Mesothelial cell of epicardium (in vitro differentiated cells): ENCODE results near the gene FBXW7. TPM values are rescaled to one million over a fixed set of nuclear protein-coding genes. Genes with fewer than 3 reads are reported as not detected.

Source experiments
- DNase-seq, 2 experiments: peaks; one replicate each; pipeline ENCODE4 v3.0.0; 2021; ENCODE audit warnings: low spot score in 2 of 2; ENCODE audit not compliant: unreplicated experiment in 2 of 2
- H3K27ac Mint-ChIP-seq: 2 replicates; pipeline ENCODE4 v1.8.0; 2021; ENCODE audit warnings: mixed read lengths
- H3K27me3 Mint-ChIP-seq: 2 replicates; pipeline ENCODE4 v1.8.0; 2021; ENCODE audit warnings: low read depth, mixed read lengths
- H3K36me3 Mint-ChIP-seq: 2 replicates; pipeline ENCODE4 v1.8.0; 2021; ENCODE audit warnings: mixed read lengths
- H3K4me1 Mint-ChIP-seq: 2 replicates; pipeline ENCODE4 v1.8.0; 2021; ENCODE audit warnings: mixed read lengths
- H3K4me3 Mint-ChIP-seq: 2 replicates; pipeline ENCODE4 v1.8.0; 2021; ENCODE audit warnings: mild to moderate bottlenecking, moderate library complexity, mixed read lengths
- H3K9me3 Mint-ChIP-seq: 2 replicates; pipeline ENCODE4 v1.8.0; 2021; ENCODE audit warnings: mixed read lengths
- CTCF ChIP-seq: fragments of 200-600 bp; sonication (generic); IDR thresholded peaks from one replicate; pipeline ENCODE4 v1.5.0; 2021; ENCODE audit warnings: antibody characterized with exemption; ENCODE audit not compliant: unreplicated experiment
- total RNA-seq: library from RNA; stranded (reverse); gene quantifications from 3 replicates; pipeline ENCODE4 v1.2.1, GENCODE V29; 2021

Gene FBXW7
- total RNA-seq, 1 donor from 2014 or later: 46.4 TPM

DNA sequence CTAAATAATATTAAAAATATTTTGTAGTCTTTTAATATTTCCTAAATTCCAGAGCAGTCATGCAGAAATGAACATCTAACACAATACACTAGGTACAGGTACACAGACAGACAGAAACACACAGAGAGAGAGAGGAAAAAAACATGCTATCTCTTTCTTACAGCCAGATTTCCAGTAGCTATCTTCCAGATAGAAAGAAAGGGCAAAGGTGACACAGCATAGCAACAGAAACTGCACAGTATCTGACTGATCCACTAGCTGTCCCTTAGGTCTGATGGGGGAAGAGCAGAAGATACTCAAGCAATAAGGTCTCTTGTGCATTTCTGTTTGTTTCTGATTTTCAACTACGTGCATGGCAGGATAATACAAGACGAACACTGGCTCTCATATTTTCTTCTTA, 7.8 kb downstream of the FBXW7 start:
- Mint-ChIP-seq H3K9me3 (no peaks in the 10 kb centered on the region), H3K27ac (no peak overlapping the region), H3K4me1 (peaks cover 4% of the 10 kb centered on the region), H3K27me3 (no peaks in the 10 kb centered on the region), H3K4me3 (no peak overlapping the region), H3K36me3 (no peaks in the 10 kb centered on the region)
- no peak for TF ChIP-seq CTCF
- no peak for DNase-seq

GRCh38 chr4:152525878-152526277, 10.0 kb downstream of the FBXW7 start:
- H3K27ac Mint-ChIP-seq: no peak overlapping the region
- peaks cover 3% of the 10 kb centered on the region for H3K36me3 Mint-ChIP-seq
- TF ChIP-seq CTCF: no peak
- H3K9me3 Mint-ChIP-seq: peaks cover 2% of the 10 kb centered on the region
- H3K4me1 Mint-ChIP-seq: no peaks in the 10 kb centered on the region
- no peak for DNase-seq
- no peaks in the 10 kb centered on the region for H3K27me3 Mint-ChIP-seq
- H3K4me3 Mint-ChIP-seq: no peak overlapping the region

- Mint-ChIP-seq H3K36me3 (peaks cover 8% of the 10 kb centered on the region), H3K4me3 (no peak overlapping the region), H3K9me3 (peaks cover 8% of the 10 kb centered on the region), H3K27me3 (no peaks in the 10 kb centered on the region), H3K27ac (no peak overlapping the region), H3K4me1 (no peaks in the 10 kb centered on the region)
- TF ChIP-seq CTCF: no peak
- no peak for DNase-seq
Measured at GRCh38 chr4:152524427-152524826, 11.5 kb downstream of the FBXW7 start.

- Mint-ChIP-seq H3K27me3 (no peaks in the 10 kb centered on the region), H3K4me1 (no peaks in the 10 kb centered on the region), H3K27ac (no peak overlapping the region), H3K36me3 (peaks cover 9% of the 10 kb centered on the region), H3K4me3 (no peak overlapping the region), H3K9me3 (peaks cover 8% of the 10 kb centered on the region)
- DNase-seq: no peak
- no peak for TF ChIP-seq CTCF
Measured at GRCh38 chr4:152523731-152524130, 12.2 kb downstream of the FBXW7 start.

- Mint-ChIP-seq H3K4me3 (no peak overlapping the region), H3K4me1 (no peaks in the 10 kb centered on the region), H3K36me3 (peaks cover 9% of the 10 kb centered on the region), H3K27ac (no peak overlapping the region), H3K9me3 (peaks cover 8% of the 10 kb centered on the region), H3K27me3 (no peaks in the 10 kb centered on the region)
- no peak for DNase-seq
- no peak for TF ChIP-seq CTCF
Measured at GRCh38 chr4:152522754-152523153, 13.1 kb downstream of the FBXW7 start.

DNA sequence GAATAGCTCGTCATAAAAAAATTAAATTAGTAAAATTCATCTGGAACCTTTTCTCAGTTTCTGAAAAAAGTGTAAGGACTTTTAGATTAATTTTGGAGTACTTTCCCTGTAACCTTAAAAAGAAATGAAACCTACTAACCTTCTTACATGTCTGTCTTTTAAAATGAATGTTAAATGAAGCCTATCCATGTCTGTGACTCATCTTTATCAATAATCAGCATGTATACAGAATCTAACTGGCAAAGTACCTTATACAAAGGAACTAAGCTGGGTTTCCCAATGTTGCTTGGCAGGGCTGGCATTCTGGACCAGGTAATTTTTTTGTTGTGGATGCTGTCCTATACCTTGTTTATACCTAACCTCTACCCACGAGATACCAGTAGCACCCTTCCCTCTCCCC, 13.6 kb downstream of the FBXW7 start:
- Mint-ChIP-seq H3K4me1 (no peaks in the 10 kb centered on the region), H3K9me3 (peaks cover 8% of the 10 kb centered on the region), H3K27ac (no peak overlapping the region), H3K4me3 (no peak overlapping the region), H3K36me3 (peaks cover 9% of the 10 kb centered on the region), H3K27me3 (no peaks in the 10 kb centered on the region)
- no peak for TF ChIP-seq CTCF
- DNase-seq: no peak
